Stomach (tissue), 9 donors: ENCODE data around the gene HEBP1. TPM values are rescaled to one million over a fixed set of nuclear protein-coding genes. Genes with fewer than 3 reads are reported as not detected.

Source experiments
- DNase-seq, 2 donors: peaks; one replicate each; pipeline versions ENCODE4 v3.0.0 to v3.0.0-alpha.2; 2013 to 2019
- H3K27ac ChIP-seq, 5 donors: fragments of 200-600 bp in 4 of 5; sonication (generic) in 4 of 5; one replicate each; pipeline ENCODE4 v1.5.1; 2013 to 2019; ENCODE audit warnings: mild to moderate bottlenecking in 1 of 5, moderate library complexity in 1 of 5
- H3K27me3 ChIP-seq, 3 donors: fragments of 200-600 bp; sonication (generic); one replicate each; pipeline ENCODE4 v1.5.1; 2017 to 2019; ENCODE audit warnings: mixed run types in 1 of 3
- H3K36me3 ChIP-seq, 4 donors: fragments of 200-600 bp; sonication (generic); 1 replicate in 3 of 4; 2 replicates in 1 of 4; pipeline ENCODE4 v1.5.1; 2016 to 2019
- H3K4me1 ChIP-seq, 4 donors: fragments of 200-600 bp; sonication (generic); one replicate each; pipeline ENCODE4 v1.5.1; 2016 to 2019
- H3K4me3 ChIP-seq, 4 donors: fragments of 200-600 bp; sonication (generic) in 3 of 4; one replicate each; pipeline ENCODE4 v1.5.1; 2016 to 2019; ENCODE audit warnings: mild to moderate bottlenecking in 1 of 4
- H3K9me3 ChIP-seq, 4 donors: fragments of 200-600 bp; sonication (generic); one replicate each; pipeline ENCODE4 v1.5.1; 2016 to 2019
- EP300 ChIP-seq: sonication (generic); formaldehyde crosslinking; IDR thresholded peaks from one replicate; pipeline ENCODE4 v1.6.1; 2017; ENCODE audit warnings: antibody characterized with exemption
- POLR2A ChIP-seq, 4 donors: fragments of 450-650 bp; IDR thresholded peaks; one replicate each; pipeline ENCODE4 v1.6.1; 2016; ENCODE audit warnings: antibody characterized with exemption in 4 of 4, control low read depth in 2 of 4, mild to moderate bottlenecking in 1 of 4, moderate library complexity in 1 of 4
- POLR2AphosphoS5 ChIP-seq, 3 donors: sonication (generic); formaldehyde crosslinking; IDR thresholded peaks; one replicate each; pipeline ENCODE4 v1.6.1; 2016; ENCODE audit warnings: antibody characterized with exemption in 3 of 3
- WGBS, 5 donors: extraction: QIAGEN DNeasy Blood & Tissue Kit in 3 of 5; methylation state at CpG; one replicate each; pipeline versions ENCODE4 v1.1.5 to v1.1.7; 2013 to 2018; 5-methylcytosine and 5-hydroxymethylcytosine counted together
- intact Hi-C: fragments of 100-400 bp; cut with DNase I; formaldehyde crosslinking; loops from one replicate; pipeline ENCODE4 v1.15.1; 2023; ENCODE audit warnings: low total_unique reads
- polyA plus RNA-seq, 3 donors: library from polyadenylated mRNA; stranded (reverse); fragments of 200-250 nt; gene quantifications; one replicate each; pipeline ENCODE4 v1.2.3, GENCODE V29; 2013
- total RNA-seq, 5 donors: library from RNA; depleted of rRNA; stranded (reverse); fragments of >200 nt; gene quantifications; one replicate each; pipeline versions ENCODE4 v1.1.0 to v1.2.3, GENCODE V29; 2014 to 2016
- TF ChIP-seq, protein P1 (sequence below), 7 experiments: fragments of 450-650 bp in 4 of 7; fragments of 200-600 bp in 3 of 7; sonication (generic) in 3 of 7; IDR thresholded peaks; one replicate each; pipeline ENCODE4 v1.5.1; 2016 to 2019; ENCODE audit warnings: antibody characterized with exemption in 7 of 7, control low read depth in 2 of 7, mild to moderate bottlenecking in 1 of 7
- donor health status: healthy with polysubstance abuse.
- donor health status: Bipolar disorder and iron deficiency.
- donor health status: healthy.

Gene HEBP1
- total and polyA plus RNA-seq, 8 donors, result 0.45 to 57.3 (median 28.6) TPM

DNA sequence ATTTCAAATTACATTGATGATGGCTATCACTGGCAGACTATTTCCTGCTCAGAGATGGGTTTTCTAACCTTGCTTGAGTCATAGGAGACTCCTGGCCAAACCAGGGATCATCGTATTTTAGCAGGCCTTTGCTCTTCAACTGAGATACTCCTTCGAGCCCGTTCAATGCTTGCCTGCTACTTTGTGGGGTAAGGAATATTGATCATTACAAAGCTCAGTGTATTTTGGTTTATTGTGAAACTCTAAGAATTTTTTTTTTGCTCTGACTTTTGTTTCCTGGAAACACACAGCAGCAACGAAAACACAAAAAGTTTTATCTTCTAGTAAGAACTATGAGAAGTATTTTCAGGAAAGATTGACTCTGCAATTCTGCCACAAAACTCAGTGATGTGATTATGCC, 52.2 kb downstream of the HEBP1 start:
- Histone ChIP-seq H3K27me3 (no peaks in the 10 kb centered on the region), H3K4me3 (no peak overlapping the region), H3K36me3 (no peaks in the 10 kb centered on the region), H3K9me3 (no peaks in the 10 kb centered on the region), H3K27ac (no peak overlapping the region), H3K4me1 (no peaks in the 10 kb centered on the region)
- DNase-seq, result no peak
- WGBS, 5 donors, result 79 to 90% (median 83%) methylated on average over 4 of the region's 4 CpGs
- TF ChIP-seq POLR2AphosphoS5 (IDR thresholded peaks at IDR 0.05) (no peak), EP300 (no peak), POLR2A (IDR thresholded peaks at IDR 0.05) (no peak)
- TF ChIP-seq, protein P1, sequence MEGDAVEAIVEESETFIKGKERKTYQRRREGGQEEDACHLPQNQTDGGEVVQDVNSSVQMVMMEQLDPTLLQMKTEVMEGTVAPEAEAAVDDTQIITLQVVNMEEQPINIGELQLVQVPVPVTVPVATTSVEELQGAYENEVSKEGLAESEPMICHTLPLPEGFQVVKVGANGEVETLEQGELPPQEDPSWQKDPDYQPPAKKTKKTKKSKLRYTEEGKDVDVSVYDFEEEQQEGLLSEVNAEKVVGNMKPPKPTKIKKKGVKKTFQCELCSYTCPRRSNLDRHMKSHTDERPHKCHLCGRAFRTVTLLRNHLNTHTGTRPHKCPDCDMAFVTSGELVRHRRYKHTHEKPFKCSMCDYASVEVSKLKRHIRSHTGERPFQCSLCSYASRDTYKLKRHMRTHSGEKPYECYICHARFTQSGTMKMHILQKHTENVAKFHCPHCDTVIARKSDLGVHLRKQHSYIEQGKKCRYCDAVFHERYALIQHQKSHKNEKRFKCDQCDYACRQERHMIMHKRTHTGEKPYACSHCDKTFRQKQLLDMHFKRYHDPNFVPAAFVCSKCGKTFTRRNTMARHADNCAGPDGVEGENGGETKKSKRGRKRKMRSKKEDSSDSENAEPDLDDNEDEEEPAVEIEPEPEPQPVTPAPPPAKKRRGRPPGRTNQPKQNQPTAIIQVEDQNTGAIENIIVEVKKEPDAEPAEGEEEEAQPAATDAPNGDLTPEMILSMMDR (IDR thresholded peaks at IDR 0.05), result no peak
- intact Hi-C loops, result no loop called here

DNA sequence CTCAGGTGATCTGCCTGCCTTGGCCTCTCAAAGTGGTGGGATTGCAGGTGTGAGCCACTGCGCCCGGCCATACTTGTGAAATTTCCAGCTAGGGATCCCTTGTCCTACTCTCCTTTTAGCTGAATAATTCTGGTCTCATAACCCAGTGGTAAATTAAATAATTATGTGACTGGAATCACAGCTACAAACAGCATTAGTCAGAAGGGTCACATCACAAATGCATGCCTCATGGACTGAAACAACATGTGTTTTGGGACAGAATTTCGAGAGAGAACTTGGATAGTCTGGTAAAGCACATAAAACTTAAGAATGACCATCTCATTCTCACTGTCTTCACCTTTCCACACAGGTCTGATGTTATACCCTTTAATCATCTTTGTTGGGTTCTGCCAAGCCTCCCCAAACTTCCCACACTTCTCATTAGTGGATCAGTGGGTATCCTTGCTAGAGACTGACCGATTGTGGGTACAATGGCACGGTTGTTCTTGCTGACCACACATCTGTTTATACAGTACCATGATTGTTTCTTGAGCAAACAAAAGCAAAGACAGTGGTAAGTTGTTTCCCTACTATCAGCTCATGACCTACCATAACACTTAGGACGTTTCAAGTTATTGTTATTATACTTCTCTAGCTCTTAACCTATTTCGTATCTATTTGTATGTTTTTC, 53.2 kb downstream of the HEBP1 start:
- TF ChIP-seq, protein P1 (IDR thresholded peaks at IDR 0.05), result no peak
- TF ChIP-seq EP300 (no peak), POLR2A (IDR thresholded peaks at IDR 0.05) (no peak), POLR2AphosphoS5 (IDR thresholded peaks at IDR 0.05) (no peak)
- Histone ChIP-seq H3K4me3 (no peak overlapping the region), H3K9me3 (no peaks in the 10 kb centered on the region), H3K27me3 (no peaks in the 10 kb centered on the region), H3K36me3 (no peaks in the 10 kb centered on the region), H3K27ac (no peak overlapping the region), H3K4me1 (no peaks in the 10 kb centered on the region)
- 58 to 74% (median 69%) methylated on average over 7 of the region's 7 CpGs for WGBS, 5 donors
- intact Hi-C loops, result no loop called here
- no peak for DNase-seq

DNA sequence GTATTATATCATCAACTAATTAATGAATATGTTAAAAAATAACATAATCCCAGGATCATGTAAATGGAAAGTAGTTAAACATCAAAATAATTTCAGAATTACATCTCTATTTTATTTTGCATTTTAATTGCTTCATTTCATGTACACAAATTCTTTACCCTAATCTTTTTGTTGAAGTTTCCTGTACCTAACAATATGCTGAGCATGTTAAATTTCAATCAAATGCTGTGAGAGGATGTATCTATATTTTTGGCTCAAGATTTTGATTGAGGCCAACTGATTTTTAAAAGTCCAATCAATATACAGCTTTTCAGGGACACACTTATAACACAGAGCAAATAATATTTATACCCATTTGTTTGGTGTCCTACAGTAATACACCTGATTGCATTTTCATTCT, 54.5 kb downstream of the HEBP1 start:
- no peak for DNase-seq
- intact Hi-C loops, result no loop called here
- Histone ChIP-seq H3K9me3 (no peaks in the 10 kb centered on the region), H3K27me3 (no peaks in the 10 kb centered on the region), H3K4me3 (no peak overlapping the region), H3K36me3 (no peaks in the 10 kb centered on the region), H3K4me1 (no peaks in the 10 kb centered on the region), H3K27ac (no peak overlapping the region)
- no peak for TF ChIP-seq POLR2A (IDR thresholded peaks at IDR 0.05)
- TF ChIP-seq POLR2AphosphoS5 (IDR thresholded peaks at IDR 0.05), result no peak
- TF ChIP-seq, protein P1 (IDR thresholded peaks at IDR 0.05), result no peak
- no peak for TF ChIP-seq EP300

DNA sequence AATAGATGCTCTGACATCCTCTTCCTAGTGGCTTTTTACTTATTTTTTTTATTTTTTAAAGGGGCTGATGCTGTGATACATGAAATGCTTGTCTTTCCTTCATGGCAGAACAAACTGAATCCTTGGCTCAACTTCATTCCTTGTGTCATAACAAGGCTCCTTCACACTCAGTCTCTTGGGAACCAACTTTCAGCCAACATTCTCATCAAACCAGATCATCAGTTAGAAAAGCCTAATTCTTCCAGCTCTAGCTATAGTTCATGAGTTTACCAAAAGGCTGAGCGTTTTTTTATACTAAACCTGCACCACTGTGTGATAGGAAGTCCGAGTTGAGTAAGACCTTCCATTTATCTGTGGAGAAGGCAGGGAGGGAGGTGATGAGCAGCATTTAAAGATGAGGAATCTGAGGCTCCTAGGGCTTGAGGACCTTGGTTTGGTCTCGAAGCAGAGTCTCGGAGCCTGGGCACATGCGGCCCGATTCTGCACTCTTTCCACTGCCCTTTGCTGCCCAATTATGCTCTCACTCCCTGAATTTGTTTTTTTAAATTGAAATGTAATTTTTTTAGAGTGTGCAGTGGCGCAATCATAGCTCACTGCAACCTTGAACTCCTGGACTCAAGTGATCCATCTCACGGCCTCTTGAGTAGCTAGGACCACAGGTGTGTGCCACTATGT, 56.3 kb downstream of the HEBP1 start:
- no peak overlapping the region for H3K27ac ChIP-seq
- 88 to 98% (median 93%) methylated on average over 8 of the region's 8 CpGs for WGBS, 5 donors

More for the DNA sequence above, 56.3 kb downstream of the HEBP1 start:
- H3K36me3 ChIP-seq, result no peaks in the 10 kb centered on the region
- H3K9me3 ChIP-seq, result no peaks in the 10 kb centered on the region
- no peak for DNase-seq
- no peaks in the 10 kb centered on the region for H3K4me1 ChIP-seq
- H3K4me3 ChIP-seq, result no peak overlapping the region
- TF ChIP-seq EP300, result no peak
- no peak for TF ChIP-seq POLR2AphosphoS5 (IDR thresholded peaks at IDR 0.05)
- TF ChIP-seq, protein P1 (IDR thresholded peaks at IDR 0.05), result no peak
- no peak for TF ChIP-seq POLR2A (IDR thresholded peaks at IDR 0.05)
- no peaks in the 10 kb centered on the region for H3K27me3 ChIP-seq
- intact Hi-C loops, result no loop called here
